OCI-LY1 (cell line): ENCODE results near the gene FUBP1.

Experiments used
- EZH2 ChIP-seq: fragments of 200-600 bp; sonication (generic), shearing (Covaris generic); IDR thresholded peaks from 2 replicates; pipeline ENCODE4 v1.8.0; 2017; ENCODE audit warnings: borderline replicate concordance, mixed run types, mild to moderate bottlenecking, antibody characterized with exemption, low read length, moderate library complexity, mixed read lengths
- TF ChIP-seq, protein P1 (sequence below): fragments of 200-600 bp; sonication (generic), shearing (Covaris generic); IDR thresholded peaks from 2 replicates; pipeline ENCODE4 v1.5.1; 2017; ENCODE audit warnings: mild to moderate bottlenecking, antibody characterized with exemption, low read length, moderate library complexity, mixed read lengths

DNA sequence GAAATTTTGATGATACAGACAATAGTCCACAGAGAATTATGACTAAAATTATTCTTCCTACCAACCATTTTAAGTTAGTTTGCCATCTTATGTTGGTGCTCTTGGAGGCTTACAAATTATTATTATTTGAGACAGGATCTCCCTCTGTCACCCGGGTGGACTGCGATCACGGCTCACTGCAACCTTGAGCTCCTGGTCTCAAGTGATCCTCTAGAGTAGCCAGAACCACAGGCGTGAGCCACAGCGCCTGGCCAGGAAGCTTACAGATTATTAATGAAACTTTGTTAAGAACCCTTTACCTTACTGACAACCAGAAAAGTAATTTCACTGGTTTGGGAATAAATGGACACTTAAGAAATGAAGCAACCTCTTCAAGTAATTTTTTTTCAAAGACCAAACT lies 17.9 kb upstream of the FUBP1 start:
- TF ChIP-seq, protein P1, sequence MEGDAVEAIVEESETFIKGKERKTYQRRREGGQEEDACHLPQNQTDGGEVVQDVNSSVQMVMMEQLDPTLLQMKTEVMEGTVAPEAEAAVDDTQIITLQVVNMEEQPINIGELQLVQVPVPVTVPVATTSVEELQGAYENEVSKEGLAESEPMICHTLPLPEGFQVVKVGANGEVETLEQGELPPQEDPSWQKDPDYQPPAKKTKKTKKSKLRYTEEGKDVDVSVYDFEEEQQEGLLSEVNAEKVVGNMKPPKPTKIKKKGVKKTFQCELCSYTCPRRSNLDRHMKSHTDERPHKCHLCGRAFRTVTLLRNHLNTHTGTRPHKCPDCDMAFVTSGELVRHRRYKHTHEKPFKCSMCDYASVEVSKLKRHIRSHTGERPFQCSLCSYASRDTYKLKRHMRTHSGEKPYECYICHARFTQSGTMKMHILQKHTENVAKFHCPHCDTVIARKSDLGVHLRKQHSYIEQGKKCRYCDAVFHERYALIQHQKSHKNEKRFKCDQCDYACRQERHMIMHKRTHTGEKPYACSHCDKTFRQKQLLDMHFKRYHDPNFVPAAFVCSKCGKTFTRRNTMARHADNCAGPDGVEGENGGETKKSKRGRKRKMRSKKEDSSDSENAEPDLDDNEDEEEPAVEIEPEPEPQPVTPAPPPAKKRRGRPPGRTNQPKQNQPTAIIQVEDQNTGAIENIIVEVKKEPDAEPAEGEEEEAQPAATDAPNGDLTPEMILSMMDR, result no peak
- no peak for TF ChIP-seq EZH2
